HCT116 (cell line): ENCODE measurements around the gene DPP9. TPM values are rescaled to one million over a fixed set of nuclear protein-coding genes. Genes with fewer than 3 reads are reported as not detected.

Source experiments
- ATAC-seq: fragments of 200-7000 bp; cut with Tn5 transposase; 2 replicates; pipeline ENCODE4 v1.9.1; 2020; ENCODE audit warnings: mild to moderate bottlenecking, moderate library complexity
- BruUV-seq: library from RNA; stranded (reverse); fragments of 400-500 nt; replicated peaks from 2 replicates; lab custom pipeline; 2021; lab: Mats Ljungman, UMichigan
- CTCF ChIA-PET: fragments of 300-600 bp; sonication (Branson Sonifier 250); formaldehyde crosslinking; loops from one replicate; lab custom pipeline; 2021; ENCODE audit warnings: antibody characterized with exemption; lab: Charles Lee
- POLR2A ChIA-PET: fragments of 300-600, 350-600 bp; sonication (Branson Sonifier 250); formaldehyde crosslinking; loops from one replicate; lab custom pipeline; 2021; ENCODE audit warnings: antibody characterized with exemption; lab: Charles Lee
- RAD21 ChIA-PET, 2 experiments: fragments of 300-600 bp; sonication (Branson Sonifier 250); formaldehyde crosslinking; loops; one replicate each; lab custom pipeline; 2023; ENCODE audit warnings: low total read pairs in 2 of 2; ENCODE audit not compliant: uncharacterized antibody in 2 of 2, unreplicated experiment in 2 of 2, low non-redundant PET in 1 of 2; lab: Charles Lee
- DNase-seq: peaks from one replicate; pipeline ENCODE4 v3.0.0-alpha.2; 2010; ENCODE audit warnings: low read depth, low spot score
- H2AFZ ChIP-seq: fragments of 200-600 bp; shearing (Covaris generic), sonication (generic); 2 replicates; pipeline ENCODE4 v1.6.1; 2017; ENCODE audit warnings: low read depth, mixed run types, mixed read lengths, antibody characterized with exemption, low read length; ENCODE audit not compliant: poor library complexity, severe bottlenecking
- H3K27ac ChIP-seq: 2 replicates; pipeline ENCODE4 v1.5.1; 2012; ENCODE audit warnings: low read depth, low read length
- H3K27me3 ChIP-seq: fragments of 200-600 bp; sonication (generic); 2 replicates; pipeline ENCODE4 v1.6.1; 2016; ENCODE audit warnings: mixed run types, low read length, mixed read lengths; ENCODE audit not compliant: insufficient read depth
- H3K36me3 ChIP-seq, 2 experiments: fragments of 200-500 bp in 1 of 2; fragments of 200-600 bp in 1 of 2; sonication (Bioruptor generic) in 1 of 2; sonication (generic) in 1 of 2; 2 replicates each; pipeline versions ENCODE4 v1.5.1 to v1.6.1; 2014 to 2016; ENCODE audit warnings: low read length in 2 of 2, inconsistent platforms in 1 of 2, mixed read lengths in 1 of 2, mixed run types in 1 of 2; ENCODE audit not compliant: insufficient read depth in 2 of 2, control insufficient read depth in 1 of 2
- H3K4me1 ChIP-seq, 2 experiments: fragments of 200-600 bp in 1 of 2; sonication (generic) in 1 of 2; 2 replicates each; pipeline versions ENCODE4 v1.5.1 to v1.6.1; 2012 to 2017; ENCODE audit warnings: low read length in 2 of 2, inconsistent platforms in 1 of 2, mild to moderate bottlenecking in 1 of 2, mixed read lengths in 1 of 2, mixed run types in 1 of 2, moderate library complexity in 1 of 2; ENCODE audit not compliant: insufficient read depth in 2 of 2, control insufficient read depth in 1 of 2
- H3K4me2 ChIP-seq: fragments of 200-600 bp; sonication (generic); 2 replicates; pipeline ENCODE4 v1.6.1; 2017; ENCODE audit warnings: mixed run types, low read length, mixed read lengths
- H3K4me3 ChIP-seq, 2 experiments: fragments of 200-600 bp in 1 of 2; sonication (generic) in 1 of 2; replicated peaks in 1 of 2; 2 replicates each; pipeline ENCODE4 v1.5.1; 2011 to 2016; ENCODE audit warnings: low read length in 2 of 2, control low read depth in 1 of 2, low read depth in 1 of 2, mild to moderate bottlenecking in 1 of 2, mixed read lengths in 1 of 2, mixed run types in 1 of 2
- H3K79me2 ChIP-seq: fragments of 200-600 bp; sonication (generic); 2 replicates; pipeline ENCODE4 v1.6.1; 2017; ENCODE audit warnings: mild to moderate bottlenecking, mixed run types, low read length, moderate library complexity, mixed read lengths; ENCODE audit not compliant: insufficient read depth
- H3K9ac ChIP-seq: fragments of 200-600 bp; sonication (generic); 2 replicates; pipeline ENCODE4 v1.6.1; 2016; ENCODE audit warnings: low read length, mixed read lengths
- H3K9me2 ChIP-seq: fragments of 200-600 bp; sonication (generic), shearing (Covaris generic); 2 replicates; pipeline ENCODE4 v1.6.1; 2017; ENCODE audit warnings: mixed run types, mild to moderate bottlenecking, moderate library complexity; ENCODE audit not compliant: insufficient read depth
- H3K9me3 ChIP-seq, 2 experiments: fragments of 200-500 bp in 1 of 2; fragments of 200-600 bp in 1 of 2; sonication (Bioruptor generic) in 1 of 2; sonication (generic) in 1 of 2; 2 replicates each; pipeline ENCODE4 v1.6.1; 2014 to 2017; ENCODE audit warnings: low read length in 2 of 2, mixed read lengths in 2 of 2, inconsistent platforms in 1 of 2, low read depth in 1 of 2, mild to moderate bottlenecking in 1 of 2, mixed run types in 1 of 2, moderate library complexity in 1 of 2; ENCODE audit not compliant: control insufficient read depth in 1 of 2, insufficient read depth in 1 of 2
- H4K20me1 ChIP-seq: fragments of 200-600 bp; sonication (generic), shearing (Covaris generic); 2 replicates; pipeline ENCODE4 v1.6.1; 2017; ENCODE audit warnings: mixed run types, mild to moderate bottlenecking, moderate library complexity; ENCODE audit not compliant: insufficient read depth
- CEBPB ChIP-seq: IDR thresholded peaks from 2 replicates; pipeline ENCODE4 v1.6.1; 2012; ENCODE audit warnings: low read depth
- EGR1 ChIP-seq: IDR thresholded peaks from 2 replicates; pipeline ENCODE4 v1.6.1; 2012; ENCODE audit warnings: low read depth
- ELF1 ChIP-seq: IDR thresholded peaks from 2 replicates; pipeline ENCODE4 v1.6.1; 2012; ENCODE audit warnings: low read depth, borderline replicate concordance
- EZH2 ChIP-seq: fragments of 200-600 bp; sonication (generic); IDR thresholded peaks from 2 replicates; pipeline ENCODE4 v1.6.1; 2017; ENCODE audit warnings: antibody characterized with exemption, mixed run types
- EZH2phosphoT487 ChIP-seq: fragments of 200-600 bp; IDR thresholded peaks from 2 replicates; pipeline ENCODE4 v1.6.1; 2018; ENCODE audit warnings: antibody characterized with exemption, borderline replicate concordance
- FOSL1 ChIP-seq: IDR thresholded peaks from 2 replicates; pipeline ENCODE4 v1.6.1; 2012; ENCODE audit warnings: low read depth
- RAD21 ChIP-seq: IDR thresholded peaks from 2 replicates; pipeline ENCODE4 v1.6.1; 2012; ENCODE audit warnings: low read depth, mild to moderate bottlenecking
- SIN3A ChIP-seq: IDR thresholded peaks from 2 replicates; pipeline ENCODE4 v1.6.1; 2012; ENCODE audit warnings: low read depth
- SP1 ChIP-seq: IDR thresholded peaks from 2 replicates; pipeline ENCODE4 v1.6.1; 2012; ENCODE audit warnings: low read depth
- SRF ChIP-seq: IDR thresholded peaks from 2 replicates; pipeline ENCODE4 v1.6.1; 2012; ENCODE audit warnings: low read depth
- YY1 ChIP-seq: IDR thresholded peaks from 2 replicates; pipeline ENCODE4 v1.6.1; 2011; ENCODE audit warnings: low read length, low read depth, moderate library complexity, mild to moderate bottlenecking; ENCODE audit not compliant: insufficient replicate concordance; ENCODE audit errors: extremely low read depth
- ZFX ChIP-seq: fragments of 450-650 bp; IDR thresholded peaks from 2 replicates; pipeline ENCODE4 v1.6.1; 2017
- ZNF274 ChIP-seq: fragments of 200-500 bp; sonication (Bioruptor generic); IDR thresholded peaks from 2 replicates; pipeline ENCODE4 v1.6.1; 2014; ENCODE audit warnings: mild to moderate bottlenecking, low read depth, low read length, inconsistent platforms
- intact Hi-C: fragments of 100-400 bp; cut with micrococcal nuclease; formaldehyde crosslinking; loops from 2 replicates; pipeline ENCODE4 v1.10.0; 2022
- total RNA-seq: library from RNA; stranded (reverse); gene quantifications from one replicate; pipeline ENCODE4 v1.2.1, GENCODE V29; 2021; ENCODE audit not compliant: unreplicated experiment
- TF ChIP-seq, protein P1 (sequence below): IDR thresholded peaks from 2 replicates; pipeline ENCODE4 v1.6.1; 2012
- TF ChIP-seq, protein P2 (sequence below): IDR thresholded peaks from 2 replicates; pipeline ENCODE4 v1.6.1; 2012; ENCODE audit warnings: low read depth
- TF ChIP-seq, protein P3 (sequence below), 3 experiments: fragments of 200-600 bp in 1 of 3; sonication (generic) in 1 of 3; IDR thresholded peaks in 2 of 3; conservative IDR thresholded peaks in 1 of 3; 2 replicates each; pipeline ENCODE4 v1.5.1; 2012 to 2017; ENCODE audit warnings: low read depth in 2 of 3, low read length in 2 of 3, antibody characterized with exemption in 1 of 3, borderline replicate concordance in 1 of 3, control low read depth in 1 of 3, mild to moderate bottlenecking in 1 of 3, mixed read lengths in 1 of 3, mixed run types in 1 of 3, moderate library complexity in 1 of 3; ENCODE audit not compliant: insufficient read depth in 1 of 3

The DPP9 gene
- total RNA-seq, 1 experiment from 2014 or later = 67.6 TPM

GRCh38 chr19:4695224-4695731 lies 28.4 kb downstream of the DPP9 start:
- no peak overlapping the region for H2AFZ ChIP-seq
- H3K9me2 ChIP-seq = no peaks in the 10 kb centered on the region
- no peaks in the 10 kb centered on the region for H4K20me1 ChIP-seq
- intact Hi-C loops = no loop called here
- H3K36me3 ChIP-seq = peaks cover 6 to 46% of the 10 kb centered on the region in 2 experiments
- H3K4me2 ChIP-seq = peak overlapping the region; percentile 73
- RAD21 ChIA-PET = no interaction called here
- CTCF ChIA-PET = interaction anchor here (1.0 kb wide), 2 partner anchors 17 to 18 kb away, joined by 3 read pairs; no protein-coding TSS in a partner anchor
- no peaks in the 10 kb centered on the region for H3K27me3 ChIP-seq
- H3K9ac ChIP-seq = peak overlapping the region; percentile 66
- no TSS peak for BruUV-seq
- POLR2A ChIA-PET = no interaction called here
- H3K9me3 ChIP-seq = no peaks in the 10 kb centered on the region
- peaks cover 8 to 19% of the 10 kb centered on the region in 2 experiments for H3K4me1 ChIP-seq
- no peak for DNase-seq
- peak overlapping the region; percentile 75 for H3K27ac ChIP-seq
- peak overlapping the region; percentile 38 to 46 for H3K4me3 ChIP-seq
- ATAC-seq = no peak
- no peak for TF ChIP-seq FOSL1
- TF ChIP-seq, protein P1, sequence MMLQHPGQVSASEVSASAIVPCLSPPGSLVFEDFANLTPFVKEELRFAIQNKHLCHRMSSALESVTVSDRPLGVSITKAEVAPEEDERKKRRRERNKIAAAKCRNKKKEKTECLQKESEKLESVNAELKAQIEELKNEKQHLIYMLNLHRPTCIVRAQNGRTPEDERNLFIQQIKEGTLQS = no peak
- TF ChIP-seq EGR1 = no peak
- no peak for TF ChIP-seq YY1
- TF ChIP-seq, protein P2, sequence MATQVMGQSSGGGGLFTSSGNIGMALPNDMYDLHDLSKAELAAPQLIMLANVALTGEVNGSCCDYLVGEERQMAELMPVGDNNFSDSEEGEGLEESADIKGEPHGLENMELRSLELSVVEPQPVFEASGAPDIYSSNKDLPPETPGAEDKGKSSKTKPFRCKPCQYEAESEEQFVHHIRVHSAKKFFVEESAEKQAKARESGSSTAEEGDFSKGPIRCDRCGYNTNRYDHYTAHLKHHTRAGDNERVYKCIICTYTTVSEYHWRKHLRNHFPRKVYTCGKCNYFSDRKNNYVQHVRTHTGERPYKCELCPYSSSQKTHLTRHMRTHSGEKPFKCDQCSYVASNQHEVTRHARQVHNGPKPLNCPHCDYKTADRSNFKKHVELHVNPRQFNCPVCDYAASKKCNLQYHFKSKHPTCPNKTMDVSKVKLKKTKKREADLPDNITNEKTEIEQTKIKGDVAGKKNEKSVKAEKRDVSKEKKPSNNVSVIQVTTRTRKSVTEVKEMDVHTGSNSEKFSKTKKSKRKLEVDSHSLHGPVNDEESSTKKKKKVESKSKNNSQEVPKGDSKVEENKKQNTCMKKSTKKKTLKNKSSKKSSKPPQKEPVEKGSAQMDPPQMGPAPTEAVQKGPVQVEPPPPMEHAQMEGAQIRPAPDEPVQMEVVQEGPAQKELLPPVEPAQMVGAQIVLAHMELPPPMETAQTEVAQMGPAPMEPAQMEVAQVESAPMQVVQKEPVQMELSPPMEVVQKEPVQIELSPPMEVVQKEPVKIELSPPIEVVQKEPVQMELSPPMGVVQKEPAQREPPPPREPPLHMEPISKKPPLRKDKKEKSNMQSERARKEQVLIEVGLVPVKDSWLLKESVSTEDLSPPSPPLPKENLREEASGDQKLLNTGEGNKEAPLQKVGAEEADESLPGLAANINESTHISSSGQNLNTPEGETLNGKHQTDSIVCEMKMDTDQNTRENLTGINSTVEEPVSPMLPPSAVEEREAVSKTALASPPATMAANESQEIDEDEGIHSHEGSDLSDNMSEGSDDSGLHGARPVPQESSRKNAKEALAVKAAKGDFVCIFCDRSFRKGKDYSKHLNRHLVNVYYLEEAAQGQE = no peak
- no peak for TF ChIP-seq SIN3A
- no peak for TF ChIP-seq ZFX
- TF ChIP-seq ZNF274 = no peak
- TF ChIP-seq RAD21 = no peak
- TF ChIP-seq EZH2 = no peak
- TF ChIP-seq SP1 = no peak
- TF ChIP-seq EZH2phosphoT487 = no peak
- TF ChIP-seq CEBPB = no peak
- no peak for TF ChIP-seq SRF
- TF ChIP-seq ELF1 = no peak
- TF ChIP-seq, protein P3, sequence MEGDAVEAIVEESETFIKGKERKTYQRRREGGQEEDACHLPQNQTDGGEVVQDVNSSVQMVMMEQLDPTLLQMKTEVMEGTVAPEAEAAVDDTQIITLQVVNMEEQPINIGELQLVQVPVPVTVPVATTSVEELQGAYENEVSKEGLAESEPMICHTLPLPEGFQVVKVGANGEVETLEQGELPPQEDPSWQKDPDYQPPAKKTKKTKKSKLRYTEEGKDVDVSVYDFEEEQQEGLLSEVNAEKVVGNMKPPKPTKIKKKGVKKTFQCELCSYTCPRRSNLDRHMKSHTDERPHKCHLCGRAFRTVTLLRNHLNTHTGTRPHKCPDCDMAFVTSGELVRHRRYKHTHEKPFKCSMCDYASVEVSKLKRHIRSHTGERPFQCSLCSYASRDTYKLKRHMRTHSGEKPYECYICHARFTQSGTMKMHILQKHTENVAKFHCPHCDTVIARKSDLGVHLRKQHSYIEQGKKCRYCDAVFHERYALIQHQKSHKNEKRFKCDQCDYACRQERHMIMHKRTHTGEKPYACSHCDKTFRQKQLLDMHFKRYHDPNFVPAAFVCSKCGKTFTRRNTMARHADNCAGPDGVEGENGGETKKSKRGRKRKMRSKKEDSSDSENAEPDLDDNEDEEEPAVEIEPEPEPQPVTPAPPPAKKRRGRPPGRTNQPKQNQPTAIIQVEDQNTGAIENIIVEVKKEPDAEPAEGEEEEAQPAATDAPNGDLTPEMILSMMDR (IDR thresholded peaks at IDR 0.05 in 2 of 3, conservative IDR thresholded peaks at IDR 0.05 in 1 of 3; ENCODE audit: borderline replicate concordance in 1 of 3, insufficient read depth in 1 of 3, low read depth in 2 of 3, low read length in 2 of 3) = no peak
- peaks cover 9% of the 10 kb centered on the region; the same call in 1 of the 2 replicates for H3K79me2 ChIP-seq
